ENCODE measurements around the gene THBS2.
"Not testable (repeated sequence)": the region's sequence is repeated elsewhere in the genome, so short reads cannot be mapped to it uniquely, and the experiment has no call there.

Gene THBS2

DNA sequence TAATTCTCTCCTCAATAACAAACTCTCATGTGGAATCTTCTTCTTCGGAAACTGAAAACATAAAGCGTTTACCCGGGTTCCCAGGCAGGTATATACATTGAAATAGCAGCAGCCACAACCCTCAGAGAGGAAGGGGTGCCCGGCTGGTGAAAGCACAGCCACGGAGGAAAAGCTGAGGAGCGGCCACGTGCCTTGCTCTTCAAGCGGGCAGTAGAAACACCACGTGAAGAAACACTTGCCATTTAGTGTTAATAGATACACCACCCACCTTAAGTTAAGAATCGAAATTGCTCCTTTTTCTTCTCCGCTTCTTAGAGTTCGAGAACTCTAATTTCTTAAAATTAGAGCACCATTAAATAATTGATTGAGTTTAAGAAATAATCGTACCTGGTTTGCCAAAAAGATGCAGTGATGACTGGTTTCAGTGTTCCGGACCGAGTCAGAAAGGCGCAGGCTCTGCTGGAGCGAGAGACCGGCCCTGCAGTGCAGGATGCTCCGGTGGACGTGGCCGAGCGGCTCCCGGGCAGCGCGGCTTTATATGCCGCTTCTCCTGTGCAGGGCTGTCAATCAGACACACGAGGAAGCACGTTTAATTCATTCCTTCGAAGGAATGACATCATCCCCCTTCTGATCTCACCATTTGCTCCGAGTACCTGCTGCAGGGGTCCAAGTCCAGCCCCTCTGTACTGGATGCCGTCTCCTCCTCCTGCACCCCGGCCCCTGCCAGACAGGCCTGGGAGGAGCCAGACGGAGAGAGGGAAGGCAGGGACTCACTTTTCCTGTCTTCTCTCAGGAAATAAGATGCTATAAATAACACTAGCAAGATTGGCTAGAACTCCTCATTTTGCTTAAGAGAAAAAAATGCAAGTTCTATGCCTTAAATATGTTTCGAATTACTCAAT is at the start of gene THBS2:
THBS2 (minus strand) TSS at position 510 of the 902 bp plus-strand sequence. CDS start 3,062 bp downstream, outside the sequence.
- no peak for DNase-seq (ENCODE audit: low read depth in 3 of 3)

DNA sequence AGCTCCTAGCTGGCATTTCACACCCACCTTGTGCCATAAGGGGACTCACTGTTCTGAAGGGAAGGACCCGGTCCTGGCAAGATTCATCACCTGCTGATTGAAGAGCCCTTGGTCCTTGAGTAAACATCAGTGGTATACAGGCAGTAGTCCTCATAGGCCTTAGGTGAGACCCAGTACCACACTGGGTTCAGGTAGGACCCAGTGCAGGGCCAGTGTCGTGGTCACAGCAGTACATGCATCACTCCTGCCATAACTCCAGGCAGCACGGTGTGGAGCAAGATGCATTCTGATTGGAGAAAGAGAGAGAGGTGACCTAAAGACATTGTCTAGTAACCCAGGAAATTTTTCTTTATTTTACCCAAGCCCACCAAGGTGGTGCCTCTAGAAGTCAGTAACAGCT is 49.1 kb upstream of the THBS2 start:
- DNase-seq (ENCODE audit: low read depth in 3 of 3) = no peak

DNA sequence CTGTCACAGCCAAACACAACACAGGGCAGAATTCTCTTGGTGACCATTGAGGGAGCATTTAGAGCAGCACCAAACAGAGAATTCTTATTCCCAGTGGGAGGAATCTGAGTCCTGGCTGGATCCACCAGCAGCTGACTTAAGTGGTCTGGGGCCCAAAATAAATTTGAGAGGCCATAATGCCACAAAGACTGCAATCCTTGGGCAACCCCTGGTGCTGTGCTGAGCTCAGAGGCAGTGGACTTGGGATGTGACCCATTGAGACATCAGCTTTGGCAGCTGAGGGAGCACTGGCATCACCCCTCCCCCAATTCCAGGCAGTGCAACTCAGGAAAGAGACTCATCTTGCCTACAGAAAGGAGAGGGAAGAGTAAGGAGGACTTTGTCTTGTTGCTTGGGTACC is 48.6 kb upstream of the THBS2 start:
- no peak for DNase-seq (ENCODE audit: low read depth in 3 of 3)

DNA sequence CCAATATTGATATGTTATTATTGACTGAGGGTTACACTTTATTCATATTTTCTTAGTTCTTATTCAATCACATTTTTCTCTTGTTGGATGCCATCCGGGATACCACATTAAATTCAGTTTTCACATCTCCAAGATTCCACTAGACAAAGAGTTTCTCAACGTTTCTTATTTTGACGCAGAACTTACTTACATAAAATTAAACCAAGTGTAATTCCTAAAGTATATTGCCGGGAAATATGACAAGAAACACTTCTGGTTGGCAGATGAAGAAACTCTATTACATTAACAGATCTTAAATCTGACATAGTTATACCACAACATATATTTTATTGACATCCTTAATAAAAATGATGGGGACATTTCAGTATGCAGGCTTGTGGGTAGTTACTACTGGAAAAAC is 47.3 kb upstream of the THBS2 start:
- DNase-seq (ENCODE audit: low read depth in 3 of 3) = no peak

DNA sequence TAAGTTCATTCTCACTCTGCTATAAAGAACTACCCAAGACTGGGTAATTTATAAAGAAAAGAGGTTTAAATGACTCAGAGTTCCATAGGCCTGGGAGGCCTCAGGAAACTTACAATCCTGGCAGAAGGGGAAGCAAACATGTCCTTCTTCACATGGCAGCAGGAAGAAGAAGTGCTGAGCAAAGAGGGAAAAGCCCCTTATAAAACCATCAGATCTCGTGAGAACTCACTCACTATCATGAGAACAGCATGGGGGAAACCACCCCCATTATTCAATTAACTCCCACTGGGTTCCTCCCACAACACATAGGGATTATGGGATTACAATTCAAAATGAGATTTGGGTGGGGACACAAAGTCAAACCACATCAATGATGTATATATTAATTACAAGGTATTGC is 45.0 kb upstream of the THBS2 start:
- DNase-seq (ENCODE audit: low read depth in 3 of 3) = not testable (repeated sequence)

DNA sequence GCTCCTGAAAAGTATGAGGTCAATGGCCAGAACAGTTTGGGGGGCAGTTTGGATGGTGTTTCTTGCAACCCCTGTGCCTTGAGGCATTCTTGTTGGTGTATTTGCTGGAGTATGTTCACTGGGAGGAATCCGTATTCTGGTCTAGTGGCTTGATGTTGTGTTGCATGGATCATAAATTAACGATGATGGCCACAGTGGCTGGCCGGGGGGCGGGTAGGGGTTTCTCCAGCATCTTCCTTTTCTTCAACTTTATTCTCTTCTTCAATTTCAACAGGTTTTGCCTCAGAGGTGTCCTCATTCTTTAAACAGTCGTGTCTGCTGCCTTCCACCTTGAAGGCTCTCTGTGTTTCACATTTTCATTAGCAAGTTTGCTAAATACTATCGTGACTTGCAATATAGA is 43.0 kb upstream of the THBS2 start:
- DNase-seq (ENCODE audit: low read depth in 3 of 3) = no peak

DNA sequence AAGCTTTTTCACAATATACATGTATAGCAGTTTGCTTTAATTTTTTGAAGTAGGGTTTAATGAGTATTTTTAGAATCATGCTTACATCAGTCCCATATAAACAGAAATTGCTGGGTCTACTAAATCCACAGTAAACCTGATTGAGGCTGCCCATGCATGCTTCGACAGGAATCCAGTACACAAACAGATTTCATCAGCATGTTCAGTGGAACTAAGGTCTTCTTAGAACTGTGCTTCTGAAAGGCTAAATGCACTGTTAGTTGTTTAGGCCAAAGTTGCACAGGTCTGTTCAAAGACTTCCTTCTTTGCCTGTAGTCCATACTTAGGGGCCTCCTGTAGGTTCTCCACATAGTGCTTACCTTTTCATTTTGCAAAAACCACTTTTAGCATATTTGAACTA is 42.5 kb upstream of the THBS2 start:
- DNase-seq (ENCODE audit: low read depth in 3 of 3) = no peak

DNA sequence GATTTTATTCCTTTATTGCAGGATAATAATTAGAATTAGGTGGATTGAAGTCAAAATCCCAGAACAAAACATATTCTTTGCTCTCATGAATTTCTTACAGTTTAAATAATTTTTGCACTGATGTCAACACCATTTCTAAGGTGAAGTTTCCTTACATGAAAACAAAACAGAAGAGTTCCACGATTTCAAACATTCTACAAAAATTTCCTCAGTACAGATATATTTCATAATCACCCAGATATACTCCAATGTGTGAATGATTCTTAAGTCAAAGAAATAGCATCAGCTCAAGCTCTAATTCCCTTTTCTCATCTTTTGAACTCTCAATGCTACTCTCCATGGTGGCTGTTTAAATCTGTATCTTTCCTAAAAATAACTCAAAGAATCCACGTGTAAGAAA is 39.5 kb upstream of the THBS2 start:
- DNase-seq (ENCODE audit: low read depth in 3 of 3) = no peak

DNA sequence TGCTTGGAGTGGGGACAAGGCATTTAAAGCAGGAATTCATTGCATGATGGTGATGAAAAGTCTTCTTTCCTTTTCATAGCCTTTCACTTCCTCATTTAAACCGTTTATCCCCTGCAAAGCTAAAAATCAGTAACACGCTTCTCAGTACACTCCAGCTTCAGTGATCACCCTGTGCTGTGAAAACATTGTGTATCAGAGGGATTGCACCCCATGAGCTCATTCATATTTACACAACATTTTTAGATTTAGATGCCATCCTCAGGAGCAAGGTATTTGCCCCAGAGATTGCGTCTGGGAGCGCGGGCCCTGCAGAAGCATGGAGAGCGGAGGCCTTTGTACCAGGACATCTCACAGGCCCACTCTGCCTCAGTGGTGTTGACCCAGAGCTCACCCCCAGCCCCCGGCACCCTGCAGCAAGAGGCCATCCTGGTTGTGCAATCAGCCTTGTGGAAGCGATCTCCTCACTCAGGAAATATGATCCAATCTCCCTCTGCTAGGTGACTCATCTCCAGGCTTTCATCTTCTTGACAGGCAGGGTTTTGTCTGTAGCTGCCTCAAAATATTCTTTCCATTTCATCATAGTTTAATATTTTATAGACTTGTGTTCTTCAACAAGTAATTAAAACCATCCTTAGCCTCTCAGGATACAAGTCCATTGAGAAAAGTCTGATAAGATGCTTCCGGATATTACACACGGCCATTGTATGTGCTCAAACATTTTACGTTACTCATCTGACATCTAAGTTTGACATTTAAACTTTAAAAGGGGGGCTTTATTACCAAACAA is 38.9 kb upstream of the THBS2 start:
- DNase-seq (ENCODE audit: low read depth in 3 of 3) = no peak

DNA sequence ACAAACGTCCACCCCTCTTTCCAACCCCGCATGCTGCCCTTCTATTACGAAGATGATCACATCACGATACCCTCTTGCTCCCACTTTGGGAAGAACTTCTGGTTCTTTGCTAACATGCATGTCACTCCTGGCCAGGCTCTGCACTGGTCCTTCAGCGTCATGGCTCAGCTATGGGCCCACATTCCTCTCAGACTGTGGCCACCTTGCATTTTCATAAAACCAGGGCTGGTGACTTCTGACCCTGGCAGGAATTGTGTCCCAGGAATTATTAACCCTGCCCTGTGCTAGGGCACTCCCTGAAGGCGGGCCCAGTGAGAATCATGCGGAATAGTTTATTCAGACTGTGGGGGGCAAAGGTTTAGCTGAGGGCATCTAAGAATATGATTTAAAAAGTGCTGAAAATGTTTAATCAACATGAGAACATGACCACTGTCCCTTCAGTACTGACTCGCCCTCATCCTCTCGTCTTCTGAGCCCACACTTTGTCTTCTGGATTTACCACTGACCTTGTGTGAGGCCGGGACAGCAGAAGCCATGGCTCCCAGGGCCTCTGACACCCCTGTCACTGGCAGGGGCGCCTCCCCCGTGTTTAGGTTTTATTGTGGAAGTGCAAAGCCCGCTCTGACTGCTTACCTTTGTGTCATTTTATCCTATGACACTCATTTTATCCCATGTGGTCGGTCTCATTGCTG is 38.1 kb upstream of the THBS2 start:
- DNase-seq (ENCODE audit: low read depth in 3 of 3) = no peak

DNA sequence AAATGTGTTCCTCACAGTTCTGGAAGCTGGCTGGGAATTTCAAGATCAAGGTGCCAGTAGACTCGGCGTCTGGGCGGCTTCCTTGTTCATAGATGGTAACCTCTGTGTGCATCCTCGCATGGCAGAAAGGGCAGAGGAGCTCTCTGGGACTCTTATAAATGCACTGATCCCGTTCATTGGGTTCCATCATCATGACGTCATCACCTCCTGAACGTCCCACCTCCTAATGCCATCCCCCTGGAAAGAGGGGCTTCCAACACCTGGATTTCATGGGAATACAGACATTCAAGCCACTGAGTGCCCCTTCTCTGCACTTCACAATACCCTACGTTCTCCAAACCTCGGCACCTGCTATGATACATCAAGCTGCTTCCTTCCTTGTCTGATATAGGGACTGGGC is 37.5 kb upstream of the THBS2 start:
- DNase-seq (ENCODE audit: low read depth in 3 of 3) = no peak

DNA sequence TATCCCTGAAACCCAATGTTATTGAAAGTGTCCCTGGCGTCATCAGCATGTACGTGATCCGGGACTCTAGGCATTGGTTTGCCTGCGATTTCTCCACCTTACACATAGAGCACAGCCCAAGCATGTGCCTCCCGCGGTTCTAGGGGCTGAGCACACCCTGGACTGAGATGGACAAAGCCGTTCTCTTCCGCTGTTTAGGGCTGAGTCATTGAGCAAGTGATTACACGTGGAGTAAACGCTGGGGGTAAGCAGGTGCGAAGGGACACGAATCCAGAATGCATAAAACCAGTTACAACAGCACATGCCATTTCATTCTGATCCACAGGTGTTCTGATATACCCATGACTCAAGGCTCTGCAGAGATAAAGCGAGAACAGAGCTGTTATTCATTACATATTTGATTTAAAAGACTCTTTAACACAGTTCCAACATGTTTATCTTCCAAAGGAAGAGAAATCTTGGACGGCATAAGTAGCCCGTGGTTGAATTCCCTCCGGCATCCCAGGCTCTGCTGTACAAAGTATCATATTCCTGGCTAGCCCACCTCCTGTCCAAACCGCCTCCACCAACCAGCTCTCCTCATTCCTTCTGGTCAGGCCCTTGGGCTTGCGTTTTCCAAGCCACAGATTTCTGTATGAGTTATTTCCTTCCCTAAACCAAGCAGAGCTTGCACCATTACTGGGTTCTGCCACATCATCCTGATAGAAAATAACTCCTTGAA is 36.1 kb upstream of the THBS2 start:
- DNase-seq (ENCODE audit: low read depth in 3 of 3) = no peak

DNA sequence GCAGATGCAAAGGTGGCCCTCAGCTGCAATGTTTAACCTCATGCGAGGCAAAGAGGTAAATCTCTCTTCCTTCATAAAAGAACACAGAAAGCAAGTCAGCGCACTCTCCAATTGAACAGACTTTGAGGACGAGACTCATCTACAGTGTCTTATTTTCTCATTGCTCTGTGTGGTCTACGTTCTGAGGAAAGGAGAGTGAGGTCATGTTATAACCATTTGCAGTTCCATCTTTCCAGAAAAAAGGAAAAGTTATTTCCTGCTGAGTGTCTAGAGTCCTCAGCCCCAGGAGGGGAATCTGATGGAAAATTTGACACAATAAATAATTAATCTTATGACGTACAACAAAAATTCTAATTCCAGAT is 35.6 kb upstream of the THBS2 start:
- DNase-seq (ENCODE audit: low read depth in 3 of 3) = no peak

DNA sequence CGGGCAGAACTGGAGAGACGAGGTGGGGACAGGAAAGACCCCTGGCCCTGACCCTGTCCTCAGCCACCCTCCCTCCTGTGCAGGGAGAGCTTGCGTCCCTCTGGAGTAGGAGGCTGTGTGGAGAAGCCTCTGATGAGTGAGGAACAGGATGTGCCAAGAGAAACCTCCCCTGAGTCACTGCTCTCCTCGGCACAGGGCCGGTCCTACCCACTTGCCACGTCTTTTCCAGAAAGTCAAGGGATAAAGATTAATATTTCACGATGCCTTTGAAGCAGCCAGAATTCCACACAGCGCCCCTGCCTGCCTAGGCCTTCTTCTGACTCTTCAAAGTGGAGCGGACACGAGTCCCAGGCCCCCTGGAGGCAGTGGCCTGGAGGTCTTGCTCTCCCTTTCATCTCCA is 34.9 kb upstream of the THBS2 start:
- DNase-seq (ENCODE audit: low read depth in 3 of 3) = no peak

DNA sequence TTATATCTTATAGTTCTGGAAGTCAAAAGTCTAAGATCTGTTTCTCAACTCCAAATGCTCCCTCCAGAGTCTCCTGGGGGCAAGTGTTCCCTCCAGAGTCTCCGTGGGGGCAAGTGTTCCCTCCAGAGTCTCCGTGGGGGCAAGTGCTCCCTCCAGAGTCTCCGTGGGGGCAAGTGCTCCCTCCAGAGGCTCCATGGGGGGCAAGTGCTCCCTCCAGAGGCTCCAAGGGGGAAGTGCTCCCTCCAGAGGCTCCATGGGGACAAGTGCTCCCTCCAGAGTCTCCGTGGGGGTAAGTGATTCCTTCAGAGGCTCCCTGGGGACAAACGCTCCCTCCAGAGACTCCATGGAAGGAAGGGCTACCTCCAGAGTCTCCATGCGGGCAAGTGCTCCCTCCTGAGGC is 34.0 kb upstream of the THBS2 start:
- DNase-seq (ENCODE audit: low read depth in 3 of 3) = no peak

DNA sequence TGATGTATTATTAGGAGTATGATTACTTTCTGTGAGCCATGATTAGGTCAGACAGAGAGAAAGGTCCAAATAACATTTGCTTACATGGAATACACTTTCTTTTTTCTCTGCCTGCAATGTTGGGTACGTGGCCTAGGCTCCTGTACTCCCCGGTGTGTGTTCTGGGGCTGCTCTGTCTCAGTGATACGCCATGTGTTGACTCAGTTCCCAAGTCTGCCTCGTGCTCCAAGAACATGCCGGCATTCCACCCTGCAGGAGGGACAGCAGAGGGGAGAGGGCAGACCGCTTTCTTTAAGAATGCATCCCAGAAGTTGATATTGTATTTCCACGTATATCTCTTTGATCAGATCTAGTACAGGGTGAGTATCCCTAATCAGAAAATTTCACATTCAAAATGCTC is 33.3 kb upstream of the THBS2 start:
- no peak for DNase-seq (ENCODE audit: low read depth in 3 of 3)

DNA sequence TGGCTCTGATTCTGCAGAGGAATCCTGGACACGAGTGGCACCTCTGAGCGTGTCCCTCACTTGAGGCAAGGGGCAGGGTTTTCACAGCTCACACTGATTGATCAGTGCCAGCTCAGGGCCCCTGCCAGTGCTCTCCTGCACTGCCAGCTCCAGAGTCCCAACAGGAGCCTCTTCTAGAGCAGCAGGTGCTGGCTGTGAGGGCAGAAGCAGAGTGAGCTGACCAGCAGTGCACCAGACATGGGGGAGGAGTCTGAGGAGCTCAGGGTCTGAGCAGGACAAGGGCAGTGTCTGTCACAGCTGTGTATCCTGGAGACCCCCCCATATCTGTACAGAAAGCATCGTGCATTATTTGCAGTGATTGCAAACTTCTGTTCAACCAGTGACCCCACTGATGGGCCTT is 31.5 kb upstream of the THBS2 start:
- no peak for DNase-seq (ENCODE audit: low read depth in 3 of 3)

DNA sequence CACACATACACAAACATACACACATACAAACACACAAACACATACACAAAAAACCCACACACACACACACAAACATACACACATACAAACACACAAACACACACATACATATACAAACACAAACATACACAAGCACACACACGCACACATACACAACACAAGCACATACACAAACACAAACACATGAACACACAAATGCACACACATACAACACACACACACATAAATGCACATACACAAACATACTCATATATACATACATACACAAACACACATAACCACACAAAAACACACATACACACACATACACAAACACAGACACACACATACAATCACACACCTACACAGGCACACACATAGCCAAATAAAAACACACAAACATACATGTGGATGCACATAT is 30.3 kb upstream of the THBS2 start:
- DNase-seq (ENCODE audit: low read depth in 3 of 3) = no peak

DNA sequence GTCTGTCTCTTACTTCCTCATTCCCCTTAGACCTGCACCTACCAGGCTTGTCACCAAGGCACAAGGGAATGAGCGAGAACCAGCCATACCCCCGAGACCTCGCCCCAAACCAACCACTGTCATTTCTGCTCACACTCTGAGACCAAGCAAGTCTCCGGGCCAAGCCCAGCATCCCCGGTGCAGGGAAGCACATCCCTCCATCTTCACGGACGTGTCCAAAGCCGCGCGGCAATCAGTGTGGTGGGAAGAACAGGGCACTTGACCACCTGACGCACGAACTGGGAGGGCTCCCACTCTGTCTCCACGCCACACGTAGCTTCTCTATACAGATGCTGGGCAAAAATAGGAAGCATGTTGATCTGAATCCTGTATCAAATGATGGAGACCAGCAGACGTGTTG is 28.4 kb upstream of the THBS2 start:
- no peak for DNase-seq (ENCODE audit: low read depth in 3 of 3)

DNA sequence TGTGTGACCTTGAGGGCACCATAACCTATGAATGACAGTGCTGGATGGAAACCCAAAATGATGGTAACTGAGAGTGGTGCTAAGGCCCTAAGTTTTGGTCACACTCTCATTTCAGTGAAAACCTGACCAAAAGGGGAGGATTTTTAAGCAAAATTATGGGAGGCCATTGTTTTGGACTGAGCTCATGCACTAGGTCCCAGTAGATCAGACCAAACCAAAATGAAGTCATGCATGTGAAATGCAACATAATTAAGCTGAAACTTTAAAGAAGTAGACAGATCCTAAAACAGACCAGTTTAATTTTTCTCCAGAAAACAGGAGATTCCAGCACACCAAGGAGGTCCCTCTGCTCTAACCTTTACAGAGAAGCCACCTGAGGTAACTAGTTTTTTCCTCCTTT is 24.0 kb upstream of the THBS2 start:
- DNase-seq (ENCODE audit: low read depth in 3 of 3) = no peak

DNA sequence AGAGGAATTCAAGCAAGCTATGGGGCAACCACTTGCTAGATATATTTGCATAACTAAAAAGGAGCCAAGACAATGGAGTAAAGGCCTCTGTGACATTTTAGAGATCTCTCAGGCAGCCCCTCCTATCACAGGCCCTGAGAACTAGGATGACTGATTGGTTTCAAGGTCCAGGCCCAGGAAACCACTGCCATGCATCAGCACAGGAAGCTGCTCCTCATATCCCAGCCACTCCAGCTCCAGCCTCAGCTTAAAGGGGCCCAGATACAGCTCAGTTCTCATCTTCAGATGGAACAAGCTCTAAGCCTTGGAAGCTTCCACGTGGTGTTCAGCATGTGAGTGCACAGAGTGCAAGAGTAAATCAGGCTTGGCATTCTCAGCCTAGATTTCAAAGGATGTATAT is 21.1 kb upstream of the THBS2 start:
- DNase-seq (ENCODE audit: low read depth in 3 of 3) = no peak

DNA sequence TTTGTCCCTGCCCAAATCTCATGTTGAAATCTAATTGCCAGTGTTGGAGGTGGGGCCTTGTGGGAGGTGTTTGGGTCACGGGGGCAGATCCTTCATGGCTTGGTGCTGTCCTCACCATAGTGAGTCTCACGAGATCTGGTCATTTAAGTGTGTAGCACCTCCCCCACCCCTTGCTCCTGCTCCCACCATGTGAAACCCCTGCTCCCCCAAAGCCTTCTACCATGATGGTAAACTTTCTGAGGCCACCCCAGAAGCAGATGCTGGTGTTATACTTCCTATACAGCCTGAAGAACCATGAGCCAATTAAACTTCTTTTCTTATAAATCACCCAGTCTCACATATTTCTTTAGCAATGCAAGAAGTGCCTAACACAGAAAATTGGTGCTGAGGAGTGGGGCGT is 19.9 kb upstream of the THBS2 start:
- no peak for DNase-seq (ENCODE audit: low read depth in 3 of 3)

Data from stimulated activated CD4-positive, alpha-beta T cell treated with anti-CD3 and anti-CD28 coated beads, TNF-alpha, amount 100 ng/mL, for 48 hours (primary cell).